Activated CD8-positive, alpha-beta memory T cell treated with anti-CD3 and anti-CD28 coated beads for 36 hours (primary cell): ENCODE results near the gene TXNDC16. TPM values are rescaled to one million over a fixed set of nuclear protein-coding genes. Genes with fewer than 3 reads are reported as not detected.

ENCODE experiments used
- CTCF ChIA-PET: fragments of 350-600 bp; sonication (Branson Sonifier 250); formaldehyde crosslinking; loops from one replicate; lab custom pipeline; 2021; ENCODE audit warnings: antibody characterized with exemption; lab: Charles Lee
- POLR2A ChIA-PET: fragments of 350-600 bp; sonication (Branson Sonifier 250); formaldehyde crosslinking; loops from one replicate; lab custom pipeline; 2021; ENCODE audit warnings: antibody characterized with exemption; lab: Charles Lee
- total RNA-seq, 2 experiments: library from RNA; stranded (reverse); gene quantifications; one replicate each; pipeline ENCODE4 v1.2.3, GENCODE V29; 2021

The TXNDC16 gene
- total RNA-seq, 2 experiments from 2014 or later = 5.0 to 5.2 TPM

GRCh38 chr14:52464175-52464574, 88.1 kb downstream of the TXNDC16 start:
- POLR2A ChIA-PET = no interaction called here
- CTCF ChIA-PET = no interaction called here

GRCh38 chr14:52463375-52463774, 88.9 kb downstream of the TXNDC16 start:
- ChIA-PET POLR2A (no interaction called here), CTCF (interaction anchor here (0.7 kb wide), 1 partner anchor 48 kb away, joined by 3 read pairs; no protein-coding TSS in a partner anchor)

- CTCF ChIA-PET = no interaction called here
- POLR2A ChIA-PET = no interaction called here
Measured at GRCh38 chr14:52461721-52462120, 90.6 kb downstream of the TXNDC16 start.

GRCh38 chr14:52458721-52459085, 93.6 kb downstream of the TXNDC16 start:
- CTCF ChIA-PET = no interaction called here
- POLR2A ChIA-PET = no interaction called here

GRCh38 chr14:52457411-52457810, 94.9 kb downstream of the TXNDC16 start:
- CTCF ChIA-PET = no interaction called here
- POLR2A ChIA-PET = no interaction called here

GRCh38 chr14:52455291-52456088, 96.8 kb downstream of the TXNDC16 start:
- POLR2A ChIA-PET = no interaction called here
- CTCF ChIA-PET = no interaction called here

GRCh38 chr14:52447236-52447635, 105.1 kb downstream of the TXNDC16 start:
- CTCF ChIA-PET = no interaction called here
- POLR2A ChIA-PET = no interaction called here

- POLR2A ChIA-PET = no interaction called here
Measured at GRCh38 chr14:52446355-52446754, 106.0 kb downstream of the TXNDC16 start.

GRCh38 chr14:52443506-52443905, 108.8 kb downstream of the TXNDC16 start:
- ChIA-PET CTCF (no interaction called here), POLR2A (no interaction called here)

More at GRCh38 chr14:52446355-52446754, 106.0 kb downstream of the TXNDC16 start:
- CTCF ChIA-PET = no interaction called here

- CTCF ChIA-PET = no interaction called here
- POLR2A ChIA-PET = no interaction called here
Measured at GRCh38 chr14:52442602-52443001, 109.7 kb downstream of the TXNDC16 start.

- ChIA-PET CTCF (no interaction called here), POLR2A (no interaction called here)
Measured at GRCh38 chr14:52442166-52442565, 110.1 kb downstream of the TXNDC16 start.

GRCh38 chr14:52439476-52439875, 112.8 kb downstream of the TXNDC16 start:
- CTCF ChIA-PET = no interaction called here
- POLR2A ChIA-PET = no interaction called here

- POLR2A ChIA-PET = interaction anchor here (0.6 to 0.7 kb wide), 2 partner anchors 16 to 658 kb away, joined by 4 to 7 read pairs; no protein-coding TSS in a partner anchor
- CTCF ChIA-PET = no interaction called here
Measured at GRCh38 chr14:52434955-52435354, 117.3 kb downstream of the TXNDC16 start.

GRCh38 chr14:52430474-52430873, 121.8 kb downstream of the TXNDC16 start:
- ChIA-PET POLR2A (no interaction called here), CTCF (no interaction called here)

- ChIA-PET POLR2A (no interaction called here), CTCF (no interaction called here)
Measured at GRCh38 chr14:52429451-52429850, 122.9 kb downstream of the TXNDC16 start.

- CTCF ChIA-PET = no interaction called here
- POLR2A ChIA-PET = no interaction called here
Measured at GRCh38 chr14:52427460-52427859, 124.8 kb downstream of the TXNDC16 start.

GRCh38 chr14:52422650-52423356, 129.5 kb downstream of the TXNDC16 start:
- CTCF ChIA-PET = no interaction called here
- POLR2A ChIA-PET = no interaction called here

- ChIA-PET POLR2A (no interaction called here), CTCF (no interaction called here)
Measured at GRCh38 chr14:52417139-52417538, 135.2 kb downstream of the TXNDC16 start.

GRCh38 chr14:52413729-52414408, 138.4 kb downstream of the TXNDC16 start:
- POLR2A ChIA-PET = no interaction called here

GRCh38 chr14:52412426-52412825, 139.9 kb downstream of the TXNDC16 start:
- POLR2A ChIA-PET = no interaction called here
- CTCF ChIA-PET = no interaction called here

More at GRCh38 chr14:52413729-52414408, 138.4 kb downstream of the TXNDC16 start:
- CTCF ChIA-PET = no interaction called here
